ENCODE data around the gene ILDR2. TPM values are rescaled to one million over a fixed set of nuclear protein-coding genes. Genes with fewer than 3 reads are reported as not detected.

Gene ILDR2
- total RNA-seq, 1 experiment from 2014 or later: 43.5 TPM

- Histone ChIP-seq H3K9me3 (replicated peaks) (no peaks in the 10 kb centered on the region), H3K27me3 (replicated peaks) (peaks cover 3% of the 10 kb centered on the region), H3K27ac (no peak overlapping the region), H3K36me3 (no peaks in the 10 kb centered on the region), H3K4me3 (no peak overlapping the region), H3K4me1 (replicated peaks) (no peaks in the 10 kb centered on the region)
- no peak for DNase-seq (ENCODE audit: low read depth in 1 of 2, low spot score in 2 of 2)
These were observed 6.2 kb upstream of the ILDR2 start for GRCh38 chr1:166981589-166981988.

- Histone ChIP-seq H3K36me3 (no peaks in the 10 kb centered on the region), H3K4me3 (no peak overlapping the region), H3K4me1 (replicated peaks) (0 out of 2 replicates have a peak, but pooled peaks cover 4% of the 10 kb centered on the region), H3K27me3 (replicated peaks) (no peaks in the 10 kb centered on the region), H3K27ac (no peak overlapping the region), H3K9me3 (replicated peaks) (no peaks in the 10 kb centered on the region)
- DNase-seq (ENCODE audit: low read depth in 1 of 2, low spot score in 2 of 2): no peak
These were observed 5.5 kb upstream of the ILDR2 start for GRCh38 chr1:166980818-166981217.

- no peaks in the 10 kb centered on the region for H3K9me3 ChIP-seq (replicated peaks)
- no peak overlapping the region for H3K4me3 ChIP-seq
These were observed 5.0 kb upstream of the ILDR2 start for GRCh38 chr1:166980383-166980782.

GRCh38 chr1:166978821-166979220 is 3.5 kb upstream of the ILDR2 start:
- no peaks in the 10 kb centered on the region for H3K27me3 ChIP-seq (replicated peaks)
- H3K9me3 ChIP-seq (replicated peaks): no peaks in the 10 kb centered on the region
- H3K36me3 ChIP-seq: no peaks in the 10 kb centered on the region
- no peak for DNase-seq (ENCODE audit: low read depth in 1 of 2, low spot score in 2 of 2)
- H3K4me1 ChIP-seq (replicated peaks): peaks cover 13% of the 10 kb centered on the region
- H3K27ac ChIP-seq: no peak overlapping the region
- no peak overlapping the region for H3K4me3 ChIP-seq

More at GRCh38 chr1:166980383-166980782, 5.0 kb upstream of the ILDR2 start:
- no peaks in the 10 kb centered on the region for H3K36me3 ChIP-seq
- no peak overlapping the region for H3K27ac ChIP-seq
- H3K27me3 ChIP-seq (replicated peaks): no peaks in the 10 kb centered on the region
- no peak for DNase-seq (ENCODE audit: low read depth in 1 of 2, low spot score in 2 of 2)
- 0 out of 2 replicates have a peak, but pooled peaks cover 4% of the 10 kb centered on the region for H3K4me1 ChIP-seq (replicated peaks)

- Histone ChIP-seq H3K4me1 (replicated peaks) (peaks cover 16% of the 10 kb centered on the region), H3K4me3 (no peak overlapping the region), H3K27ac (no peak overlapping the region), H3K36me3 (no peaks in the 10 kb centered on the region), H3K27me3 (replicated peaks) (no peaks in the 10 kb centered on the region), H3K9me3 (replicated peaks) (no peaks in the 10 kb centered on the region)
- no peak for DNase-seq (ENCODE audit: low read depth in 1 of 2, low spot score in 2 of 2)
These were observed 2.6 kb upstream of the ILDR2 start for GRCh38 chr1:166977951-166978350.

- peak in 1 of 2 experiments; percentile 19 for DNase-seq (ENCODE audit: low read depth in 1 of 2, low spot score in 2 of 2)
- Histone ChIP-seq H3K4me3 (peak overlapping the region; percentile 85), H3K36me3 (no peaks in the 10 kb centered on the region), H3K27ac (no peak overlapping the region), H3K27me3 (replicated peaks) (no peaks in the 10 kb centered on the region), H3K4me1 (replicated peaks) (peaks cover 16% of the 10 kb centered on the region), H3K9me3 (replicated peaks) (no peaks in the 10 kb centered on the region)
These were observed 544 bp downstream of the ILDR2 start for GRCh38 chr1:166974647-166975345.

GRCh38 chr1:166972826-166973225 is 2.5 kb downstream of the ILDR2 start:
- DNase-seq (ENCODE audit: low read depth in 1 of 2, low spot score in 2 of 2): no peak
- Histone ChIP-seq H3K9me3 (replicated peaks) (no peaks in the 10 kb centered on the region), H3K4me1 (replicated peaks) (peaks cover 16% of the 10 kb centered on the region), H3K27me3 (replicated peaks) (no peaks in the 10 kb centered on the region), H3K4me3 (no peak overlapping the region), H3K36me3 (no peaks in the 10 kb centered on the region), H3K27ac (no peak overlapping the region)

GRCh38 chr1:166972193-166972592 is 3.1 kb downstream of the ILDR2 start:
- Histone ChIP-seq H3K36me3 (no peaks in the 10 kb centered on the region), H3K4me1 (replicated peaks) (peaks cover 16% of the 10 kb centered on the region), H3K27me3 (replicated peaks) (no peaks in the 10 kb centered on the region), H3K9me3 (replicated peaks) (no peaks in the 10 kb centered on the region), H3K27ac (no peak overlapping the region), H3K4me3 (no peak overlapping the region)
- DNase-seq (ENCODE audit: low read depth in 1 of 2, low spot score in 2 of 2): no peak

GRCh38 chr1:166971252-166971651 is 4.1 kb downstream of the ILDR2 start:
- Histone ChIP-seq H3K36me3 (no peaks in the 10 kb centered on the region), H3K27me3 (replicated peaks) (no peaks in the 10 kb centered on the region), H3K4me3 (no peak overlapping the region), H3K4me1 (replicated peaks) (peaks cover 13% of the 10 kb centered on the region), H3K27ac (no peak overlapping the region), H3K9me3 (replicated peaks) (no peaks in the 10 kb centered on the region)
- DNase-seq (ENCODE audit: low read depth in 1 of 2, low spot score in 2 of 2): no peak

GRCh38 chr1:166969074-166969677 is 6.2 kb downstream of the ILDR2 start:
- no peak overlapping the region for H3K4me3 ChIP-seq
- no peaks in the 10 kb centered on the region for H3K9me3 ChIP-seq (replicated peaks)
- H3K27me3 ChIP-seq (replicated peaks): no peaks in the 10 kb centered on the region
- DNase-seq (ENCODE audit: low read depth in 1 of 2, low spot score in 2 of 2): no peak
- H3K27ac ChIP-seq: no peak overlapping the region
- H3K4me1 ChIP-seq (replicated peaks): peaks cover 6% of the 10 kb centered on the region
- no peaks in the 10 kb centered on the region for H3K36me3 ChIP-seq

GRCh38 chr1:166960858-166961474 is 14.4 kb downstream of the ILDR2 start:
- Histone ChIP-seq H3K4me1 (replicated peaks) (0 out of 2 replicates have a peak, but pooled peaks cover 4% of the 10 kb centered on the region), H3K9me3 (replicated peaks) (no peaks in the 10 kb centered on the region), H3K36me3 (no peaks in the 10 kb centered on the region), H3K27me3 (replicated peaks) (no peaks in the 10 kb centered on the region), H3K27ac (no peak overlapping the region), H3K4me3 (no peak overlapping the region)
- DNase-seq (ENCODE audit: low read depth in 1 of 2, low spot score in 2 of 2): no peak

GRCh38 chr1:166956872-166957271 is 18.5 kb downstream of the ILDR2 start:
- Histone ChIP-seq H3K4me3 (no peak overlapping the region), H3K9me3 (replicated peaks) (no peaks in the 10 kb centered on the region), H3K36me3 (peaks cover 6% of the 10 kb centered on the region; the same call in 1 of the 2 replicates), H3K27ac (no peak overlapping the region), H3K4me1 (replicated peaks) (peaks cover 20% of the 10 kb centered on the region), H3K27me3 (replicated peaks) (no peaks in the 10 kb centered on the region)
- no peak for DNase-seq (ENCODE audit: low read depth in 1 of 2, low spot score in 2 of 2)

GRCh38 chr1:166956057-166956850 is 19.1 kb downstream of the ILDR2 start:
- no peak for DNase-seq (ENCODE audit: low read depth in 1 of 2, low spot score in 2 of 2)
- H3K4me1 ChIP-seq (replicated peaks): peaks cover 27% of the 10 kb centered on the region

More at GRCh38 chr1:166956057-166956850, 19.1 kb downstream of the ILDR2 start:
- no peak overlapping the region for H3K27ac ChIP-seq
- H3K9me3 ChIP-seq (replicated peaks): no peaks in the 10 kb centered on the region
- H3K4me3 ChIP-seq: no peak overlapping the region
- peaks cover 6% of the 10 kb centered on the region; the same call in 1 of the 2 replicates for H3K36me3 ChIP-seq
- no peaks in the 10 kb centered on the region for H3K27me3 ChIP-seq (replicated peaks)
